ENCODE data around the gene MC1R. TPM values are rescaled to one million over a fixed set of nuclear protein-coding genes. Genes with fewer than 3 reads are reported as not detected.

MC1R gene
- total RNA-seq, 1 donor from 2014 or later = 9.2 TPM

DNA sequence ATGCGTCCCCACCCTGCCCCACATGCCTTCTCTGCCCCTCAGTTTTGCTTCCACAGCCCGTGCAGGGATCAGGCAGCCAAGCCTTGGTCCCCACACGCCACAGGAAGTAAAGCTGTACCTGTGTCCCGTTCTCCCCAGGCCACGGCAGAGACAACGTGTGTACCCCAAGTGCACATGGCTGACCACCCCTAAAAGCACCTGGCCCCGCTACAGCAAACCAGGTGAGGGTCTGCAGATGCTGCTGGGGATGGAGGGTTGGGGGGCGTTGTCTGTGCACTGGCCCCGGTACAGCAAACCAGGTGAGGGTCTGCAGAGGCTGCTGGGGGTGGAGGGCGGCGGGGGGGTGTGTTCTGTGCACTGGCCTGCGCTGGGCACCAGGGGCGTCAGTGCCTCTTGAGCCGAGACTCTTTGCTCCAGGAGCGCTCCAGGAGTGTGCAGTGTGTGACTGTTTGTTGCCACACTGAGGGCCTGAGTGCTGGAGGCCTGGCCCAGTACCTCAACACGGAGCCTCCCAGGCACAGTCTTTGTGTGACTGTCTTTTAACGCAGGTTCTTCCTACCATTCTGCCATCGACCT, 26.5 kb upstream of the MC1R start:
- Mint-ChIP-seq H3K9me3 (ENCODE audit: unreplicated experiment) (no peaks in the 10 kb centered on the region), H3K4me3 (ENCODE audit: unreplicated experiment) (no peak overlapping the region), H3K4me1 (ENCODE audit: low read depth, unreplicated experiment) (peaks cover 3% of the 10 kb centered on the region), H3K36me3 (ENCODE audit: low read depth, unreplicated experiment) (peaks cover 21% of the 10 kb centered on the region), H3K27me3 (ENCODE audit: low read depth, unreplicated experiment) (no peaks in the 10 kb centered on the region), H3K27ac (ENCODE audit: unreplicated experiment) (no peak overlapping the region)
- no peak overlapping the region for H2AFZ ChIP-seq (ENCODE audit: low read depth, low read length)
- no peaks in the 10 kb centered on the region for H3K9me3 ChIP-seq (ENCODE audit: insufficient read depth, low read depth, low read length)
- no peaks in the 10 kb centered on the region for H3K4me1 ChIP-seq (ENCODE audit: insufficient read depth, low read length)
- no peak overlapping the region for H3K27ac ChIP-seq (ENCODE audit: low read depth, low read length)
- DNase-seq (ENCODE audit: low read depth) = no peak
- no peaks in the 10 kb centered on the region for H3K27me3 ChIP-seq (ENCODE audit: insufficient read depth, low read length)
- no peak for FAIRE-seq
- no peak overlapping the region for H3K4me3 ChIP-seq (ENCODE audit: insufficient read depth, low read depth, low read length)
- peaks cover 68% of the 10 kb centered on the region for H4K20me1 ChIP-seq (ENCODE audit: insufficient read depth, low read length)
- TF ChIP-seq, protein P1, sequence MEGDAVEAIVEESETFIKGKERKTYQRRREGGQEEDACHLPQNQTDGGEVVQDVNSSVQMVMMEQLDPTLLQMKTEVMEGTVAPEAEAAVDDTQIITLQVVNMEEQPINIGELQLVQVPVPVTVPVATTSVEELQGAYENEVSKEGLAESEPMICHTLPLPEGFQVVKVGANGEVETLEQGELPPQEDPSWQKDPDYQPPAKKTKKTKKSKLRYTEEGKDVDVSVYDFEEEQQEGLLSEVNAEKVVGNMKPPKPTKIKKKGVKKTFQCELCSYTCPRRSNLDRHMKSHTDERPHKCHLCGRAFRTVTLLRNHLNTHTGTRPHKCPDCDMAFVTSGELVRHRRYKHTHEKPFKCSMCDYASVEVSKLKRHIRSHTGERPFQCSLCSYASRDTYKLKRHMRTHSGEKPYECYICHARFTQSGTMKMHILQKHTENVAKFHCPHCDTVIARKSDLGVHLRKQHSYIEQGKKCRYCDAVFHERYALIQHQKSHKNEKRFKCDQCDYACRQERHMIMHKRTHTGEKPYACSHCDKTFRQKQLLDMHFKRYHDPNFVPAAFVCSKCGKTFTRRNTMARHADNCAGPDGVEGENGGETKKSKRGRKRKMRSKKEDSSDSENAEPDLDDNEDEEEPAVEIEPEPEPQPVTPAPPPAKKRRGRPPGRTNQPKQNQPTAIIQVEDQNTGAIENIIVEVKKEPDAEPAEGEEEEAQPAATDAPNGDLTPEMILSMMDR (IDR thresholded peaks at IDR 0.05; ENCODE audit: insufficient read depth, low read depth, low read length) = no peak
- peaks cover 49% of the 10 kb centered on the region for H3K36me3 ChIP-seq (ENCODE audit: insufficient read depth, low read length)
- no peak overlapping the region for H3K4me2 ChIP-seq (ENCODE audit: low read length)
- H3K79me2 ChIP-seq (ENCODE audit: insufficient read depth, low read length) = peaks cover 24% of the 10 kb centered on the region
- H3K9ac ChIP-seq (ENCODE audit: low read length) = no peak overlapping the region

DNA sequence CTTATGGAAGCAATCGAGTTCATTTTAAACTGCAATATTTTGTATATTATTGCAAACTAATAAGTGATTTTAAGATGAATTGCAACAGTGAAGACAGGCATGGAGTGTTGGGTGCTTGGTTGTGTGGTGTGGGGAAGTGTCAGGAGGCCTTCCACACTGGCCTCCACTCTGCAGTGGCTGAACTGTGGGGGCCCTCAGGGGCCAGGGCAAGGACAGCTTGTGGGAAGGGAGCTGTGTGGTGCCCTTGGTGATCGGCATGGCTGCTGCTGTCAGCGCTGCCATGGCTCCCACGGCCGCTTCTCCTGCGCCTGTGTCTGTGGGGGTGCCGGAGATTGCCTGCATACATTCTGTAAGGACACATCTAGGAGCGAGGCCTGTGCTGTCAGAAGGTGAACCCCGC, 26.0 kb upstream of the MC1R start:
- Mint-ChIP-seq H3K27ac (ENCODE audit: unreplicated experiment) (no peak overlapping the region), H3K4me3 (ENCODE audit: unreplicated experiment) (no peak overlapping the region), H3K4me1 (ENCODE audit: low read depth, unreplicated experiment) (peaks cover 3% of the 10 kb centered on the region), H3K36me3 (ENCODE audit: low read depth, unreplicated experiment) (peaks cover 17% of the 10 kb centered on the region), H3K27me3 (ENCODE audit: low read depth, unreplicated experiment) (no peaks in the 10 kb centered on the region), H3K9me3 (ENCODE audit: unreplicated experiment) (no peaks in the 10 kb centered on the region)
- peaks cover 63% of the 10 kb centered on the region for H4K20me1 ChIP-seq (ENCODE audit: insufficient read depth, low read length)
- DNase-seq (ENCODE audit: low read depth) (no peak), FAIRE-seq (no peak)
- no peaks in the 10 kb centered on the region for H3K4me1 ChIP-seq (ENCODE audit: insufficient read depth, low read length)
- TF ChIP-seq, protein P1 (IDR thresholded peaks at IDR 0.05; ENCODE audit: insufficient read depth, low read depth, low read length) = no peak
- TF ChIP-seq EZH2 (IDR thresholded peaks at IDR 0.05; ENCODE audit: insufficient read depth, low read length) = no peak
- peaks cover 49% of the 10 kb centered on the region for H3K36me3 ChIP-seq (ENCODE audit: insufficient read depth, low read length)
- no peak overlapping the region for H3K9ac ChIP-seq (ENCODE audit: low read length)
- H3K27ac ChIP-seq (ENCODE audit: low read depth, low read length) = no peak overlapping the region
- no peaks in the 10 kb centered on the region for H3K27me3 ChIP-seq (ENCODE audit: insufficient read depth, low read length)
- H3K4me3 ChIP-seq (ENCODE audit: insufficient read depth, low read depth, low read length) = no peak overlapping the region
- no peaks in the 10 kb centered on the region for H3K9me3 ChIP-seq (ENCODE audit: insufficient read depth, low read depth, low read length)
- H3K79me2 ChIP-seq (ENCODE audit: insufficient read depth, low read length) = peaks cover 24% of the 10 kb centered on the region
- no peak overlapping the region for H3K4me2 ChIP-seq (ENCODE audit: low read length)
- no peak overlapping the region for H2AFZ ChIP-seq (ENCODE audit: low read depth, low read length)

DNA sequence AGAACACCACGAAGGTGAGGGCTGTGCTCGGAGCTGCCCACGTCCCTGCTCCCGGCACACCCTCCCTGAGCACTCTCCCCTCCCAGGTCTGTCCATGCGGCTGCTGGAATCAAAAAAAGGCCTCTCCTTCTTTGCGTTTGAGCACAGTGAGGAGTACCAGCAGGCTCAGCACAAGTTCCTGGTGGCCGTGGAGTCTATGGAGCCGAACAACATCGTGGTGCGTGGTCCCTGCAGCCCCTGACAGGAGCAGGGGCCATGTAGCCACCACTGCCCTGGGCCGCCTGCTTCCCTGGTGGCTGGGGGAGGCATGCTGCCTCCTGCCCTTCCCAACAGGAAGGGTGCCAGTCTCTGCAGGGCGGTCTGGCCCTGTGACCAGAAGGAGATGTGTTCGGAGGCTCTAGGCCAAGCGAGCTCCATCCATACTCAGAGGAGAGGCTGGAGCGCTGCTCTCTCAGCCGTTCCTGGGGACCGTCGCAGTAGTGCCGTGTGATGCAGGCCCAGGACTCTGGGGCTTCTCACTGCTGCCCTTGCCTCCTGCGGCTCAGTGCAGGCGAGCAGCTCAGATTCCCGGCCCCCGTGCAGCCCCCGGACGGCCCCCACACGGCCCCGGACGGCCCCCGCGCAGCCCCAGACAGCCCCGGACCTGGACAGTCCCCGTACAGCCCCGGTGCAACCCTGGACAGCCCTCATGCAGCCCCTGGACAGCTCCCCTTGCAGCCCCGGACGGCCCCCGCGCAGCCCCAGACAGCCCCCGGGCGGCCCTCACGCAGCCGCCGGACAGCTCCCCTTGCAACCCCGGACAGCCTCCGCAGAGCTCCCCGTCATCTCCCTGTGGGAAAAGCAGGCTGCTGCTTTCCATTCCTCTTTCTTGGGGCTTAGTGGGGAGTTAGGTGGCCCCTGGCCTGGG, 24.8 kb upstream of the MC1R start:
- DNase-seq (ENCODE audit: low read depth) (no peak), FAIRE-seq (no peak)
- no peak overlapping the region for H3K27ac Mint-ChIP-seq (ENCODE audit: unreplicated experiment)
- Histone ChIP-seq H3K27me3 (ENCODE audit: insufficient read depth, low read length) (no peaks in the 10 kb centered on the region), H3K9me3 (ENCODE audit: insufficient read depth, low read depth, low read length) (no peaks in the 10 kb centered on the region), H2AFZ (ENCODE audit: low read depth, low read length) (no peak overlapping the region), H3K4me1 (ENCODE audit: insufficient read depth, low read length) (no peaks in the 10 kb centered on the region), H3K27ac (ENCODE audit: low read depth, low read length) (no peak overlapping the region), H3K9ac (ENCODE audit: low read length) (no peak overlapping the region), H3K79me2 (ENCODE audit: insufficient read depth, low read length) (peaks cover 24% of the 10 kb centered on the region), H3K4me2 (ENCODE audit: low read length) (no peak overlapping the region), H3K4me3 (ENCODE audit: insufficient read depth, low read depth, low read length) (no peak overlapping the region), H4K20me1 (ENCODE audit: insufficient read depth, low read length) (peaks cover 63% of the 10 kb centered on the region), H3K36me3 (ENCODE audit: insufficient read depth, low read length) (peaks cover 49% of the 10 kb centered on the region)
- H3K9me3 Mint-ChIP-seq (ENCODE audit: unreplicated experiment) = no peaks in the 10 kb centered on the region
- peaks cover 3% of the 10 kb centered on the region for H3K4me1 Mint-ChIP-seq (ENCODE audit: low read depth, unreplicated experiment)
- TF ChIP-seq, protein P1 (IDR thresholded peaks at IDR 0.05; ENCODE audit: insufficient read depth, low read depth, low read length) = no peak
- no peak for TF ChIP-seq EZH2 (IDR thresholded peaks at IDR 0.05; ENCODE audit: insufficient read depth, low read length)
- H3K36me3 Mint-ChIP-seq (ENCODE audit: low read depth, unreplicated experiment) = peaks cover 15% of the 10 kb centered on the region
- no peaks in the 10 kb centered on the region for H3K27me3 Mint-ChIP-seq (ENCODE audit: low read depth, unreplicated experiment)
- H3K4me3 Mint-ChIP-seq (ENCODE audit: unreplicated experiment) = no peak overlapping the region
